ENCODE results near the gene SUMO3. TPM values are rescaled to one million over a fixed set of nuclear protein-coding genes. Genes with fewer than 3 reads are reported as not detected.

Gene SUMO3
- total RNA-seq, 4 donors from 2014 or later = 30.5 to 38.3 (median 35.9) TPM

DNA sequence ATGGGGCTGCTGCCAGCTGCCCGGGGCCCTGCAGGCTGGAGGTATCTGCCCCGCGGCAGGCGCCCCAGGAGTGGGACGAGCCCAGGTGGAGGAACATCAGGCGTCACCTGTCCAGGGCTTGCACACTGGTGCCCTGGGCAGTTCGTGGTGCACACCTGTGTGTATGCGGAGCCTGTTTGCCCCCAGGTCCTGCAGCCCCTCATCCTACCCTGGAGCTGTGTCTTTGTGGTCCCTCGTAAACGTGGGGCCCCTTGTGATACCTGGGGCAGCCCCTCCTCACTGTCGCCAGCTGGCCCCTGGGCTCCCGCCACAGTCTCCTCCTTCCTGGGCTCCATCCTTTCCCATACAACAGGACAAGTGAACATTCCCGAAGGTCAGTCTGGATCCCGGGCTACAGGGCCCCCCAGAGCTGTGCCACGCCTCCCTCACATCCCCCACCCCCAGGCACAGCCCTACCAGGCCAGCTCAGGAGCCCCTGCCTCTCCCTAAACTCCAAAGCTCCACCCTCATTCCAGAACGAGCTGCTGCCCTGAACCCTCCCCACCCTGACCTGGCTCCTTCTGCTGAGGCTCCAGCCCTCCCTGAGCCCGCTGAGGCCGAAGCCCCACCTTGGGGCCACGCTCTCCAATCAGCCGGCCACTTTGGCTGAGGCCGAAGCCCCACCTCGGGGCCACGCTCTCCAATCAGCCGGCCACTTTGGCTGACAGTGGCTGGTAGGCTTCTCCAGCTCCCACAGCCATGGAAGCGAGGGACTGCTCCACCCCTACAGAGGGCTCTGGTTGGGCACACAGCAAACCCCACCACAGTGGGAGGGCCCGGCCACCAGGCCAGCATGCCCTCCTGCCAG is 58.9 kb downstream of the SUMO3 start:
- Histone ChIP-seq H3K4me3 (no peak overlapping the region), H3K9me3 (no peaks in the 10 kb centered on the region), H3K27me3 (no peaks in the 10 kb centered on the region), H3K27ac (no peak overlapping the region), H3K4me1 (no peaks in the 10 kb centered on the region), H3K36me3 (no peaks in the 10 kb centered on the region)
- 68% methylated on average over 13 of the region's 26 CpGs for WGBS
- DNase-seq (ENCODE audit: low spot score in 2 of 2) = peak in 1 of 2 donors; percentile 52
- TF ChIP-seq, protein P1, sequence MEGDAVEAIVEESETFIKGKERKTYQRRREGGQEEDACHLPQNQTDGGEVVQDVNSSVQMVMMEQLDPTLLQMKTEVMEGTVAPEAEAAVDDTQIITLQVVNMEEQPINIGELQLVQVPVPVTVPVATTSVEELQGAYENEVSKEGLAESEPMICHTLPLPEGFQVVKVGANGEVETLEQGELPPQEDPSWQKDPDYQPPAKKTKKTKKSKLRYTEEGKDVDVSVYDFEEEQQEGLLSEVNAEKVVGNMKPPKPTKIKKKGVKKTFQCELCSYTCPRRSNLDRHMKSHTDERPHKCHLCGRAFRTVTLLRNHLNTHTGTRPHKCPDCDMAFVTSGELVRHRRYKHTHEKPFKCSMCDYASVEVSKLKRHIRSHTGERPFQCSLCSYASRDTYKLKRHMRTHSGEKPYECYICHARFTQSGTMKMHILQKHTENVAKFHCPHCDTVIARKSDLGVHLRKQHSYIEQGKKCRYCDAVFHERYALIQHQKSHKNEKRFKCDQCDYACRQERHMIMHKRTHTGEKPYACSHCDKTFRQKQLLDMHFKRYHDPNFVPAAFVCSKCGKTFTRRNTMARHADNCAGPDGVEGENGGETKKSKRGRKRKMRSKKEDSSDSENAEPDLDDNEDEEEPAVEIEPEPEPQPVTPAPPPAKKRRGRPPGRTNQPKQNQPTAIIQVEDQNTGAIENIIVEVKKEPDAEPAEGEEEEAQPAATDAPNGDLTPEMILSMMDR (IDR thresholded peaks at IDR 0.05) = no peak
- TF ChIP-seq POLR2A (IDR thresholded peaks at IDR 0.05) (no peak), POLR2AphosphoS5 (IDR thresholded peaks at IDR 0.05) (no peak), EP300 (IDR thresholded peaks at IDR 0.05) (no peak)

DNA sequence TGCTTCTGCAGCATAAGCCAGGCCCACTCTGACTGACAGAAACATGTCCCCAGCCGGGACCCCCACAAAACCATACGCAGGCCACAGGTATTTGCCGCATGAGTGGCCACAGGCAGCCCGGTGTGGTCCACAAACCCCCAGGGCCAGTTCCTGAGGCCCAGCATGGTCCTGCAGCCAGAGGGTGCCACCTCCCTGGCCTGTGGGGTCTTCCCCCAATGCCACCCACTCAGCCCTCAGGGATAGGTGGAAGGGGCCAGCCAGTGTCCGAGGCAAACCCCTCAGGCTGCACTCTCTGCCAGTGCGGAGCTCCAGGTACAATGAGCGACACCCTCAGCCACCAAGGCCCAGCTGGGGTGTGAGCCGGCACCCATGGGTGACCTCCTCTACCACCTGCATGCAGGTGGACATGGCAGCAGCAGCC is 59.7 kb downstream of the SUMO3 start:
- peak; percentile 36 to 63 for DNase-seq (ENCODE audit: low spot score in 2 of 2)
- Histone ChIP-seq H3K36me3 (no peaks in the 10 kb centered on the region), H3K9me3 (no peaks in the 10 kb centered on the region), H3K4me1 (peaks cover 5% of the 10 kb centered on the region), H3K4me3 (no peak overlapping the region), H3K27ac (no peak overlapping the region), H3K27me3 (no peaks in the 10 kb centered on the region)
- 91% methylated on average over 8 of the region's 8 CpGs for WGBS
- TF ChIP-seq EP300 (IDR thresholded peaks at IDR 0.05) = no peak
- no peak for TF ChIP-seq POLR2AphosphoS5 (IDR thresholded peaks at IDR 0.05)
- TF ChIP-seq POLR2A (IDR thresholded peaks at IDR 0.05) = no peak
- TF ChIP-seq, protein P1 (IDR thresholded peaks at IDR 0.05) = no peak

DNA sequence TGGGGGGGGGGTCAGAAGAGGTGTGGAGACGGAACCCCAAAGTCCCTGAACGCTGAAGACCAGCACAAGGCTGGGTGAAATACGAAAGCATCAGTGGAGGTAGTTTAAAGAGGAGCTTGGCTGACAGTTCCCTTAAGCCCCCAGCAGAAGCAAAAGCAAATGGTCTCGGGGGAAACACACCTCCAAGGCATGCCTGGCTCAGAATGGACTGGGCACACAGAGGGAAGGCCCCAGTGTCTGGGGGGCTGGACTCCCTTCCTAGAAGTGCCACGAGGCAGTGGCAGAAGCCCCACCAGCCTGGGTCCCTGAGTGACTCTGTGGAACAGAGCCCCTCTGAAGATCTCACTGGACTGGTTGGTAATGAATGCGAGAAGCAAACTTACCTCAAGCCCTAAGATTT is 60.1 kb downstream of the SUMO3 start:
- H3K9me3 ChIP-seq = no peaks in the 10 kb centered on the region
- no peaks in the 10 kb centered on the region for H3K36me3 ChIP-seq
- H3K27ac ChIP-seq = no peak overlapping the region
- H3K4me3 ChIP-seq = no peak overlapping the region
- no peak for TF ChIP-seq EP300 (IDR thresholded peaks at IDR 0.05)
- no peak for TF ChIP-seq POLR2AphosphoS5 (IDR thresholded peaks at IDR 0.05)
- TF ChIP-seq POLR2A (IDR thresholded peaks at IDR 0.05) = no peak
- WGBS = 93% methylated on average over 4 of the region's 6 CpGs
- no peaks in the 10 kb centered on the region for H3K27me3 ChIP-seq
- peak; percentile 34 to 57 for DNase-seq (ENCODE audit: low spot score in 2 of 2)
- H3K4me1 ChIP-seq = peaks cover 9% of the 10 kb centered on the region

- H3K27me3 ChIP-seq = peaks cover 5% of the 10 kb centered on the region
- no peaks in the 10 kb centered on the region for H3K36me3 ChIP-seq
- TF ChIP-seq EP300 (IDR thresholded peaks at IDR 0.05) (no peak), POLR2AphosphoS5 (IDR thresholded peaks at IDR 0.05) (no peak)
- WGBS = 87% methylated on average over 23 of the region's 23 CpGs
- H3K27ac ChIP-seq = no peak overlapping the region
- no peak overlapping the region for H3K4me3 ChIP-seq
- H3K9me3 ChIP-seq = no peaks in the 10 kb centered on the region
- H3K4me1 ChIP-seq = peaks cover 18% of the 10 kb centered on the region
- peak in 1 of 2 donors; percentile 44 for DNase-seq (ENCODE audit: low spot score in 2 of 2)
Measured at GRCh38 chr21:44756423-44757185, 61.3 kb downstream of the SUMO3 start.

Other genes with a start within 250 kb of the SUMO3 start
- 10 to 100 TPM in 1 of 4 donors, 1 to 10 TPM in 2, not detected in 1; 2.7 to 11.8 (median 4.9) TPM for gene KRTAP10-4, start 244.3 kb downstream of the SUMO3 start, total RNA-seq
- gene KRTAP10-5, start 237.5 kb downstream of the SUMO3 start, total RNA-seq = 10 to 100 TPM in 1 of 4 donors, 1 to 10 TPM in 1, under 1 TPM in 1, not detected in 1; 0.76 to 11.1 (median 1.7) TPM
- 1 to 10 TPM in 2 of 4 donors, not detected in 2; 2.0 to 3.1 TPM for gene KRTAP10-6, start 225.6 kb downstream of the SUMO3 start, total RNA-seq
- gene KRTAP10-7, start 217.5 kb downstream of the SUMO3 start, total RNA-seq = 10 to 100 TPM in 1 of 4 donors, 1 to 10 TPM in 2, not detected in 1; 3.7 to 12.9 (median 4.2) TPM
- 1 to 10 TPM in 2 of 4 donors, not detected in 2; 1.3 to 7.2 TPM for gene KRTAP10-8, start 206.0 kb downstream of the SUMO3 start, total RNA-seq
- gene KRTAP10-9, start 191.0 kb downstream of the SUMO3 start, total RNA-seq = 1 to 10 TPM in 2 of 4 donors, not detected in 2; 1.6 to 9.9 TPM
- gene KRTAP10-10, start 180.7 kb downstream of the SUMO3 start, total RNA-seq = 1 to 10 TPM in 2 of 4 donors, not detected in 2; 3.3 to 8.0 TPM
- gene KRTAP10-11, start 171.6 kb downstream of the SUMO3 start, total RNA-seq = 10 to 100 TPM in 1 of 4 donors, 1 to 10 TPM in 2, not detected in 1; 1.9 to 11.7 (median 3.5) TPM
- not detected for gene KRTAP12-4, start 163.4 kb downstream of the SUMO3 start, total RNA-seq
- 10 to 100 TPM in 1 of 4 donors, 1 to 10 TPM in 1, not detected in 2; 3.2 to 11.5 TPM for gene KRTAP12-3, start 160.1 kb downstream of the SUMO3 start, total RNA-seq
- 10 to 100 TPM in 1 of 4 donors, 1 to 10 TPM in 2, not detected in 1; 5.6 to 29.3 (median 8.2) TPM for gene KRTAP12-2, start 151.1 kb downstream of the SUMO3 start, total RNA-seq
- 10 to 100 TPM in 1 of 4 donors, 1 to 10 TPM in 1, not detected in 2; 6.0 to 32.1 TPM for gene KRTAP12-1, start 135.9 kb downstream of the SUMO3 start, total RNA-seq
- gene KRTAP10-12, start 120.9 kb downstream of the SUMO3 start, total RNA-seq = 1 to 10 TPM in 2 of 4 donors, not detected in 2; 1.3 to 2.9 TPM
- gene TSPEAR, start 106.5 kb downstream of the SUMO3 start, total RNA-seq = under 1 TPM in 3 of 4 donors, not detected in 1; 0.21 to 0.59 (median 0.32) TPM
- gene UBE2G2, start 16.2 kb downstream of the SUMO3 start, total RNA-seq = 100 to 1,000 TPM in 2 of 4 donors, 10 to 100 TPM in 2; 62.5 to 126 (median 91.6) TPM
- 100 to 1,000 TPM; 114 to 172 (median 143) TPM for gene PTTG1IP, start 55.6 kb upstream of the SUMO3 start, total RNA-seq
- 10 to 100 TPM; 11.2 to 18.8 (median 15.3) TPM for gene ITGB2, start 102.8 kb upstream of the SUMO3 start, total RNA-seq
- 10 to 100 TPM; 13.4 to 16.9 (median 14.4) TPM for gene SLX9, start 122.0 kb upstream of the SUMO3 start, total RNA-seq

Data from suprapubic skin (tissue), 4 donors.